HG03571 (cell line): ENCODE data around the gene UNC93B1.
"Not testable (repeated sequence)": the region's sequence is repeated elsewhere in the genome, so short reads cannot be mapped to it uniquely, and the experiment has no call there.

Experiments used
- ATAC-seq: cut with Tn5 transposase; IDR thresholded peaks from one replicate; pipeline ENCODE4 v1.9.1; 2021; ENCODE audit not compliant: unreplicated experiment

The UNC93B1 gene

GRCh38 chr11:67943406-67943805, 60.5 kb downstream of the UNC93B1 start:
- ATAC-seq: not testable (repeated sequence)
